Measurements from ENCODE around the gene ANKMY1.
"Not testable (repeated sequence)": the region's sequence is repeated elsewhere in the genome, so short reads cannot be mapped to it uniquely, and the experiment has no call there.

DNA sequence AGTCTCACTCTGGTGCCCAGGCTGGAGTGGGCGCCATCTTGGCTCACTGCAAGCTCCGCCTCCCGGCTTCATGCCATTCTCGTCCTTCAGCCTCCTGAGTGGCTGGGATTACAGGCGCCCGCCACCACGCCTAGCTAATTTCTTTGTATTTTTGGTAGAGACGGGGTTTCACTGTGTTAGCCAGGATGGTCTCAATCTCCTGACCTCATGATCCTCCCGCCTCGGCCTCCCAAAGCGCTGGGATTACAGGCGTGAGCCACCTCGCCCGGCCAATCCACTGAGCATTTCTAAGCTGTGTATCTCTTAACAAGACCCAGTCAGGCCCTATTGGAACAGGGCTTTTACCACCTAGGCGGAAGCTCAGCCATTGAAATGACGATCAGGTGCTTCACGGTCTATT lies 5.4 kb upstream of the ANKMY1 start:
- TF ChIP-seq JUNB (IDR thresholded peaks at IDR 0.05; ENCODE audit: unreplicated experiment); CREB1 (CRISPR knock-in tag; IDR thresholded peaks at IDR 0.05; ENCODE audit: low read depth); REST (IDR thresholded peaks at IDR 0.05; ENCODE audit: unreplicated experiment); EZH2phosphoT487 (IDR thresholded peaks at IDR 0.05; ENCODE audit: unreplicated experiment); CTCF (conservative IDR thresholded peaks at IDR 0.05; ENCODE audit: low read depth in 2 of 2); EZH2 (IDR thresholded peaks at IDR 0.05; ENCODE audit: low read depth, unreplicated experiment); POLR2AphosphoS5 (IDR thresholded peaks at IDR 0.05; ENCODE audit: low read depth); STAT1 (IDR thresholded peaks at IDR 0.05; ENCODE audit: unreplicated experiment): not testable (repeated sequence)
